Transverse colon (tissue), 4 donors: ENCODE data around the gene MCF2L2.

Experiments used
- EP300 ChIP-seq: sonication (generic); formaldehyde crosslinking; IDR thresholded peaks from one replicate; pipeline ENCODE4 v1.6.1; 2017; ENCODE audit warnings: antibody characterized with exemption, low read depth
- POLR2A ChIP-seq: fragments of 450-650 bp; IDR thresholded peaks from one replicate; pipeline ENCODE4 v1.6.1; 2016; ENCODE audit warnings: antibody characterized with exemption, mild to moderate bottlenecking, moderate library complexity
- POLR2AphosphoS5 ChIP-seq, 3 donors: sonication (generic); formaldehyde crosslinking; IDR thresholded peaks; one replicate each; pipeline ENCODE4 v1.6.1; 2016; ENCODE audit warnings: antibody characterized with exemption in 3 of 3
- TF ChIP-seq, protein P1 (sequence below), 5 experiments: fragments of 200-600 bp in 3 of 5; fragments of 450-650 bp in 2 of 5; sonication (generic) in 3 of 5; IDR thresholded peaks; 1 replicate in 2 of 5; 2 replicates in 3 of 5; pipeline ENCODE4 v1.5.1; 2016 to 2017; ENCODE audit warnings: antibody characterized with exemption in 5 of 5, inconsistent platforms in 3 of 5, mild to moderate bottlenecking in 2 of 5, moderate library complexity in 1 of 5

DNA sequence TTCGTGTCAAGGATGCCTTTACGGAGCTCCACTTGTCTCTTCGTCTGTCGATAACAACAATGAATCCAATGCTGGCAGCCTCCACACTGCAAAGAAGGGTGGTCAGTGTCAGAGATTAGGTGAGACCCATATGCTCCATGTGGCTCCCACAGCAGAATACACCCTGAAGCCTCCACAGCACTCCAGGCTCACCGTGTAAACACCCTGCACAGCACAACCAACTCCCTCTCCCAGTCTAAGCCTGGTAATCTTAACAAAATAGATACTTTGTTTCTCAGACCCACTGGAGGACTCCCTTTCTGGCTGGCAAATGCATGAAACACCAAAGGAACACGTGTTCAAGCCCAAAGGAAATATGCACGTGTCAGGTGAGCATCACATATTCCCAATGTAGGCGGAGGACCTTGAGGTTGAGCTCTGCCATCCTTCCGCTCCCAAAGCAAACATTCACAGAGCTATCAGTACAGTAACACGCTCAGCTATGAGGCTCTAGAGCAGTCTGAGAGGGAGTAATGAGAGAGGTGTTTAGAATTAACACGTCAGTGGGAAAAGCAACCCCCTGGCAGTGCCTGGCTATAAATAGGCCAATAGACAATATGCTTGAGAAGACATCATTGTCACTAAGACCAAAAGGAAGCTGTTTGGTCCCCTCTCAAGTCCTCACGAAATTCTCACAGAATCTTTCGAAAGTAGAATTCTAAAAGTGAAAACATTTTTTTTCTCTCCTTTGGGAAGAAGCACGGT is 86.7 kb downstream of the MCF2L2 start:
- TF ChIP-seq, protein P1, sequence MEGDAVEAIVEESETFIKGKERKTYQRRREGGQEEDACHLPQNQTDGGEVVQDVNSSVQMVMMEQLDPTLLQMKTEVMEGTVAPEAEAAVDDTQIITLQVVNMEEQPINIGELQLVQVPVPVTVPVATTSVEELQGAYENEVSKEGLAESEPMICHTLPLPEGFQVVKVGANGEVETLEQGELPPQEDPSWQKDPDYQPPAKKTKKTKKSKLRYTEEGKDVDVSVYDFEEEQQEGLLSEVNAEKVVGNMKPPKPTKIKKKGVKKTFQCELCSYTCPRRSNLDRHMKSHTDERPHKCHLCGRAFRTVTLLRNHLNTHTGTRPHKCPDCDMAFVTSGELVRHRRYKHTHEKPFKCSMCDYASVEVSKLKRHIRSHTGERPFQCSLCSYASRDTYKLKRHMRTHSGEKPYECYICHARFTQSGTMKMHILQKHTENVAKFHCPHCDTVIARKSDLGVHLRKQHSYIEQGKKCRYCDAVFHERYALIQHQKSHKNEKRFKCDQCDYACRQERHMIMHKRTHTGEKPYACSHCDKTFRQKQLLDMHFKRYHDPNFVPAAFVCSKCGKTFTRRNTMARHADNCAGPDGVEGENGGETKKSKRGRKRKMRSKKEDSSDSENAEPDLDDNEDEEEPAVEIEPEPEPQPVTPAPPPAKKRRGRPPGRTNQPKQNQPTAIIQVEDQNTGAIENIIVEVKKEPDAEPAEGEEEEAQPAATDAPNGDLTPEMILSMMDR (IDR thresholded peaks at IDR 0.05): no peak
- TF ChIP-seq POLR2AphosphoS5 (IDR thresholded peaks at IDR 0.05) (no peak), EP300 (no peak), POLR2A (no peak)
